ENCODE data around the gene RABGAP1L. TPM values are rescaled to one million over a fixed set of nuclear protein-coding genes. Genes with fewer than 3 reads are reported as not detected.
"Not testable (repeated sequence)": the region's sequence is repeated elsewhere in the genome, so short reads cannot be mapped to it uniquely, and the experiment has no call there.

RABGAP1L gene
- total and polyA plus RNA-seq, 2 experiments from 2014 or later: 9.2 to 21.4 TPM

GRCh38 chr1:174568551-174568950, 409.2 kb downstream of the RABGAP1L start:
- Histone ChIP-seq H3K27ac (no peak overlapping the region), H3K9me3 (ENCODE audit: low read depth) (no peaks in the 10 kb centered on the region), H3K4me1 (ENCODE audit: low read depth) (no peaks in the 10 kb centered on the region), H3K36me3 (no peaks in the 10 kb centered on the region), H3K27me3 (no peaks in the 10 kb centered on the region), H3K4me3 (no peak overlapping the region)
- no peak for DNase-seq (ENCODE audit: low read depth in 1 of 2, low spot score in 1 of 2)
- no peak for TF ChIP-seq CTCF (IDR thresholded peaks at IDR 0.05; ENCODE audit: low read depth, low read length)

GRCh38 chr1:174569240-174569639, 409.9 kb downstream of the RABGAP1L start:
- TF ChIP-seq CTCF (IDR thresholded peaks at IDR 0.05; ENCODE audit: low read depth, low read length): no peak
- Histone ChIP-seq H3K4me3 (no peak overlapping the region), H3K27me3 (no peaks in the 10 kb centered on the region), H3K9me3 (ENCODE audit: low read depth) (no peaks in the 10 kb centered on the region), H3K36me3 (no peaks in the 10 kb centered on the region), H3K27ac (no peak overlapping the region), H3K4me1 (ENCODE audit: low read depth) (no peaks in the 10 kb centered on the region)
- DNase-seq (ENCODE audit: low read depth in 1 of 2, low spot score in 1 of 2): no peak

DNA sequence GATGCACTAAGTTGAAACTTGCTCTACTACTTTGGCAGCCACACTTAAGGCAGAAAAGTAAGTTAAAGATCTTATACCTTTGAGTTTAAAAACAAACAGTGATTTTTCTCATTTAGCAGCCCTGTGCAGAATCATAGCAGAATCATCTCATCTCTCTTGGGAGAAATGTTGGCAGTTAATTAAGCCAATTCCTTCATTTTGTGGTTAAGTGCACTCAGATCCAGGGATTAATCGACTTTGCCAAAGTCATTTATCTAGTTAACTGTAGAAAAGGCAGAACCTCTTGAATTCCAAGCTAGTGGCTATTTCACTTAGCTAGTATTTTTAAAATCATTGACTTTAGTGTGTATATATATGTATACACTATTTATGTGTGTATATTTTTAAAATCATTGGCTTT, 413.5 kb downstream of the RABGAP1L start:
- H3K36me3 ChIP-seq: no peaks in the 10 kb centered on the region
- H3K4me3 ChIP-seq: no peak overlapping the region
- TF ChIP-seq CTCF (IDR thresholded peaks at IDR 0.05; ENCODE audit: low read depth, low read length): no peak
- no peaks in the 10 kb centered on the region for H3K4me1 ChIP-seq (ENCODE audit: low read depth)
- no peak overlapping the region for H3K27ac ChIP-seq
- H3K9me3 ChIP-seq (ENCODE audit: low read depth): no peaks in the 10 kb centered on the region
- no peak for DNase-seq (ENCODE audit: low read depth in 1 of 2, low spot score in 1 of 2)
- no peaks in the 10 kb centered on the region for H3K27me3 ChIP-seq

DNA sequence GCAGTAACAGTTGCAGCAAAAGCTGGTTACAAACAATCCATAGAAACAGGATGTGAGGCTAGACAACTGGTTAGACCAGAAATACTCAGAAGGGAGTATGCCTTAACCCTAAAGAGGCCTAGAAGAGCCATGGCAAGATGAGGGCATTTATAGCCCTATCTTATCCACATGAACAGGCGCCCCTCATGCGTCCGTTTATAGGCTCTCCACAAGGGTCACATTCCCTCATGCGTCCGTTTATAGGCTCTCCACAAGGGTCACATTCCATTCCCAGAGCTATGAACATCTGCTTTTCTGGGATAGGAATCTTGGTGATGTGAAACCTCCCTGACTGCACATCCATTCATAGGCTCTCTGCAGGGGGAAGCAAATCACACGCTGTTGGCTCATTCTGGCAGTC, 416.8 kb downstream of the RABGAP1L start:
- H3K4me3 ChIP-seq; H3K36me3 ChIP-seq; DNase-seq (ENCODE audit: low read depth in 1 of 2, low spot score in 1 of 2); H3K4me1 ChIP-seq (ENCODE audit: low read depth); H3K27ac ChIP-seq; H3K27me3 ChIP-seq; H3K9me3 ChIP-seq (ENCODE audit: low read depth): not testable (repeated sequence)

- Histone ChIP-seq H3K4me3 (no peak overlapping the region), H3K27ac (no peak overlapping the region), H3K9me3 (ENCODE audit: low read depth) (no peaks in the 10 kb centered on the region), H3K36me3 (no peaks in the 10 kb centered on the region), H3K4me1 (ENCODE audit: low read depth) (no peaks in the 10 kb centered on the region), H3K27me3 (no peaks in the 10 kb centered on the region)
- TF ChIP-seq CTCF (IDR thresholded peaks at IDR 0.05; ENCODE audit: low read depth, low read length): no peak
- DNase-seq (ENCODE audit: low read depth in 1 of 2, low spot score in 1 of 2): no peak
Observed at GRCh38 chr1:174577681-174578080, 418.4 kb downstream of the RABGAP1L start.

- Histone ChIP-seq H3K4me3 (no peak overlapping the region), H3K9me3 (ENCODE audit: low read depth) (no peaks in the 10 kb centered on the region), H3K27ac (no peak overlapping the region), H3K27me3 (no peaks in the 10 kb centered on the region), H3K4me1 (ENCODE audit: low read depth) (no peaks in the 10 kb centered on the region), H3K36me3 (no peaks in the 10 kb centered on the region)
- peak in 1 of 2 donors; percentile 8 for DNase-seq (ENCODE audit: low read depth in 1 of 2, low spot score in 1 of 2)
- no peak for TF ChIP-seq CTCF (IDR thresholded peaks at IDR 0.05; ENCODE audit: low read depth, low read length)
Observed at GRCh38 chr1:174580801-174581200, 421.5 kb downstream of the RABGAP1L start.

All from cardiac muscle cell (in vitro differentiated cells and primary cell).